ENCODE measurements around the gene CHST1.

Gene CHST1

DNA sequence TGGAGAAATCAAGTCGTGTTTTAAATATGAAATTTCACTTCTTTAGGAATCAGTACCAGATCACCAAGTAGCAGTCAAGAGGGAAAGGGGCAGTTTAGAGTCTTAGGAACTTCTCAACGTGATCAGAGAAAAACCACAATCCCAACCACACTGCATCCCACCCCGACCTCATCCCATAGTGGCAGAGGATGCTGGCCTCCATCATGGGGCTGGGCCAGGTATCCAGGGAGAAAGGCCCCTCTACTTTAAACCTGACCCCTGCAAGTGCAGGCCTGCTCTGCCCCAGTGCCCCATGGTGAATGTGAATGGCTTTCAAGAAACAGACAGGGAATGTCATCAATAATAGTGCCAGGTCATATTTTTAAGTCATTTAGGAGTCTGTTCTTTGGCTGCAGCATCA, 12.1 kb downstream of the CHST1 start:
- Histone ChIP-seq H3K27me3 (peaks cover 73% of the 10 kb centered on the region), H3K36me3 (no peaks in the 10 kb centered on the region), H3K27ac (no peak overlapping the region), H3K4me1 (ENCODE audit: control insufficient read depth in 1 of 2, insufficient read depth in 1 of 2, low read depth in 1 of 2, low read length in 1 of 2) (peaks cover 5 to 12% of the 10 kb centered on the region in 2 experiments), H3K4me3 (ENCODE audit: low read depth in 1 of 2, low read length in 1 of 2) (no peak overlapping the region), H3K9me3 (no peaks in the 10 kb centered on the region)
- TF ChIP-seq CTCF (IDR thresholded peaks at IDR 0.05): no peak

DNA sequence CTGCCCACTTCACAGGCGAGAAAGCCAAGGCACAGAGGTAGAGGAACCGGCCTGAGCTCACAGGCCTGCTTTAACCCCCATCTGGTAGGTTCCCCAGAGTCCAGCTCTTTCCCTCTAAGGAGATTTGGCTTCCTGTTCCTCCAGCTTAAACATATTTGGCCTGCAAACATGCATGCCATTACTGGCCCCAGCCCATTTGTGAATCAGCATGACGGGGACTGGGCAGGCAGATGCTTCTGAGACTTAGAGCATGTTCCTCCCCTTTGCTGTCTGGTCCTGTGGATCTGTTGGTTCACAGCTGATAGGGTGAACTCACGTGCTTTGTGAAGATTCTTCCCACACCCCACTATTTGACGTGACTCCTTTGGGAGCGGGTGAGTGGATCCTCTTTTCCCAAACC, 12.6 kb downstream of the CHST1 start:
- H3K27me3 ChIP-seq: peaks cover 73% of the 10 kb centered on the region
- H3K27ac ChIP-seq: no peak overlapping the region
- no peaks in the 10 kb centered on the region for H3K9me3 ChIP-seq
- no peak overlapping the region for H3K4me3 ChIP-seq (ENCODE audit: low read depth in 1 of 2, low read length in 1 of 2)
- no peaks in the 10 kb centered on the region for H3K36me3 ChIP-seq
- peaks cover 5 to 12% of the 10 kb centered on the region in 2 experiments for H3K4me1 ChIP-seq (ENCODE audit: control insufficient read depth in 1 of 2, insufficient read depth in 1 of 2, low read depth in 1 of 2, low read length in 1 of 2)
- TF ChIP-seq CTCF (IDR thresholded peaks at IDR 0.05): no peak

GRCh38 chr11:45651841-45652749, 13.3 kb downstream of the CHST1 start:
- Histone ChIP-seq H3K27ac (no peak overlapping the region), H3K4me3 (ENCODE audit: low read depth in 1 of 2, low read length in 1 of 2) (no peak overlapping the region), H3K9me3 (no peaks in the 10 kb centered on the region), H3K36me3 (no peaks in the 10 kb centered on the region), H3K4me1 (ENCODE audit: control insufficient read depth in 1 of 2, insufficient read depth in 1 of 2, low read depth in 1 of 2, low read length in 1 of 2) (peaks cover 5 to 12% of the 10 kb centered on the region in 2 experiments), H3K27me3 (peaks cover 71% of the 10 kb centered on the region)
- no peak for TF ChIP-seq CTCF (IDR thresholded peaks at IDR 0.05)

GRCh38 chr11:45651156-45651555, 14.3 kb downstream of the CHST1 start:
- no peak overlapping the region for H3K27ac ChIP-seq
- peaks cover 5 to 18% of the 10 kb centered on the region in 2 experiments for H3K4me1 ChIP-seq (ENCODE audit: control insufficient read depth in 1 of 2, insufficient read depth in 1 of 2, low read depth in 1 of 2, low read length in 1 of 2)
- H3K27me3 ChIP-seq: peaks cover 62% of the 10 kb centered on the region
- no peak for TF ChIP-seq CTCF (IDR thresholded peaks at IDR 0.05)
- no peaks in the 10 kb centered on the region for H3K9me3 ChIP-seq
- no peak overlapping the region for H3K4me3 ChIP-seq (ENCODE audit: low read depth in 1 of 2, low read length in 1 of 2)
- no peaks in the 10 kb centered on the region for H3K36me3 ChIP-seq

- Histone ChIP-seq H3K9me3 (no peaks in the 10 kb centered on the region), H3K4me1 (ENCODE audit: control insufficient read depth in 1 of 2, insufficient read depth in 1 of 2, low read depth in 1 of 2, low read length in 1 of 2) (peaks cover 5 to 17% of the 10 kb centered on the region in 2 experiments), H3K27me3 (peaks cover 56% of the 10 kb centered on the region), H3K36me3 (no peaks in the 10 kb centered on the region), H3K27ac (no peak overlapping the region), H3K4me3 (ENCODE audit: low read depth in 1 of 2, low read length in 1 of 2) (no peak overlapping the region)
- TF ChIP-seq CTCF (IDR thresholded peaks at IDR 0.05): no peak
Observed at GRCh38 chr11:45650166-45651095, 15.0 kb downstream of the CHST1 start.
